IMR-90 (cell line): Measurements from ENCODE around the gene GNG7. TPM values are rescaled to one million over a fixed set of nuclear protein-coding genes. Genes with fewer than 3 reads are reported as not detected.

Experiments used
- ATAC-seq: fragments of 200-7000 bp; cut with Tn5 transposase; 2 replicates; pipeline ENCODE4 v1.9.1; 2020; ENCODE audit warnings: low read depth, mild to moderate bottlenecking, moderate library complexity
- BruUV-seq: library from RNA; stranded (reverse); fragments of 400-500 nt; replicated peaks from 2 replicates; lab custom pipeline; 2021; lab: Mats Ljungman, UMichigan
- CTCF ChIA-PET: fragments of 300-600 bp; formaldehyde crosslinking; extraction: SDS; loops from one replicate; lab custom pipeline; 2021; ENCODE audit warnings: antibody characterized with exemption; lab: Yijun Ruan, JAX
- POLR2A ChIA-PET: fragments of 300-600 bp; sonication (Branson Sonifier 250); formaldehyde crosslinking; loops from one replicate; lab custom pipeline; 2022; ENCODE audit warnings: antibody characterized with exemption; ENCODE audit not compliant: unreplicated experiment; lab: Charles Lee
- DNase-seq: peaks from one replicate; pipeline ENCODE4 v3.0.0; 2013
- H2AFZ ChIP-seq: replicated peaks from 2 replicates; pipeline ENCODE3; 2013; ENCODE audit warnings: low read length, mild to moderate bottlenecking; ENCODE audit not compliant: poor library complexity
- H2AK5ac ChIP-seq: 2 replicates; pipeline ENCODE4 v1.6.1; 2013; ENCODE audit warnings: low read depth, low read length, inconsistent platforms
- H2AK9ac ChIP-seq: replicated peaks from 2 replicates; pipeline ENCODE3; 2013; ENCODE audit warnings: mild to moderate bottlenecking, low read depth, low read length, moderate library complexity; ENCODE audit not compliant: poor library complexity
- H2BK120ac ChIP-seq: 2 replicates; pipeline ENCODE4 v1.6.1; 2013; ENCODE audit warnings: low read depth, low read length, inconsistent platforms
- H2BK15ac ChIP-seq: 3 replicates; pipeline ENCODE4 v1.6.1; 2013; ENCODE audit warnings: low read depth, low read length, inconsistent platforms
- H2BK20ac ChIP-seq: 2 replicates; pipeline ENCODE4 v1.6.1; 2013; ENCODE audit warnings: low read depth, mild to moderate bottlenecking, inconsistent platforms, low read length, moderate library complexity
- H2BK5ac ChIP-seq: 2 replicates; pipeline ENCODE4 v1.6.1; 2013; ENCODE audit warnings: mild to moderate bottlenecking, low read depth, low read length, inconsistent platforms; ENCODE audit not compliant: poor library complexity, severe bottlenecking
- H3K14ac ChIP-seq: replicated peaks from 2 replicates; pipeline ENCODE4 v1.6.1; 2013; ENCODE audit warnings: low read depth, low read length, inconsistent platforms
- H3K18ac ChIP-seq: 2 replicates; pipeline ENCODE4 v1.6.1; 2013; ENCODE audit warnings: low read depth, low read length, control low read depth
- H3K23ac ChIP-seq: 2 replicates; pipeline ENCODE4 v1.6.1; 2013; ENCODE audit warnings: low read depth, low read length, inconsistent platforms
- H3K27ac ChIP-seq: 2 replicates; pipeline ENCODE4 v1.5.1; 2013; ENCODE audit warnings: mild to moderate bottlenecking, control low read depth, low read length; ENCODE audit not compliant: insufficient read depth
- H3K27me3 ChIP-seq: 2 replicates; pipeline ENCODE4 v1.6.1; 2013; ENCODE audit warnings: low read length; ENCODE audit not compliant: control insufficient read depth, insufficient read depth
- H3K36me3 ChIP-seq: 2 replicates; pipeline ENCODE4 v1.6.1; 2013; ENCODE audit warnings: low read length, mixed read lengths; ENCODE audit not compliant: control insufficient read depth, insufficient read depth
- H3K4ac ChIP-seq: 2 replicates; pipeline ENCODE4 v1.6.1; 2013; ENCODE audit warnings: low read depth, low read length, inconsistent platforms
- H3K4me1 ChIP-seq: 2 replicates; pipeline ENCODE4 v1.6.1; 2013; ENCODE audit warnings: low read length, mixed read lengths; ENCODE audit not compliant: control insufficient read depth, insufficient read depth
- H3K4me2 ChIP-seq: 2 replicates; pipeline ENCODE4 v1.6.1; 2013; ENCODE audit warnings: low read depth, mild to moderate bottlenecking, control low read depth, low read length, moderate library complexity
- H3K4me3 ChIP-seq: 2 replicates; pipeline ENCODE4 v1.5.1; 2013; ENCODE audit warnings: low read depth, mild to moderate bottlenecking, control low read depth, low read length, moderate library complexity; ENCODE audit not compliant: insufficient read depth
- H3K56ac ChIP-seq: 2 replicates; pipeline ENCODE4 v1.6.1; 2013; ENCODE audit warnings: low read length, inconsistent platforms; ENCODE audit not compliant: insufficient read depth; ENCODE audit errors: extremely low read depth
- H3K79me1 ChIP-seq, 2 experiments: 2 replicates each; pipeline ENCODE4 v1.6.1; 2013; ENCODE audit warnings: low read length in 2 of 2, inconsistent platforms in 1 of 2, low read depth in 1 of 2
- H3K9ac ChIP-seq: 2 replicates; pipeline ENCODE4 v1.6.1; 2013; ENCODE audit warnings: low read depth, low read length, control low read depth
- H3K9me1 ChIP-seq: 2 replicates; pipeline ENCODE4 v1.6.1; 2013; ENCODE audit warnings: low read length, inconsistent platforms; ENCODE audit not compliant: insufficient read depth
- H3K9me3 ChIP-seq: 2 replicates; pipeline ENCODE4 v1.6.1; 2013; ENCODE audit warnings: low read length; ENCODE audit not compliant: control insufficient read depth, insufficient read depth
- H4K20me1 ChIP-seq: 2 replicates; pipeline ENCODE4 v1.6.1; 2013; ENCODE audit warnings: low read length, inconsistent platforms; ENCODE audit not compliant: insufficient read depth
- H4K5ac ChIP-seq: 2 replicates; pipeline ENCODE4 v1.6.1; 2013; ENCODE audit warnings: mild to moderate bottlenecking, low read depth, low read length, control low read depth
- H4K8ac ChIP-seq, 2 experiments: 2 replicates each; pipeline ENCODE4 v1.6.1; 2013; ENCODE audit warnings: low read depth in 2 of 2, low read length in 2 of 2, control low read depth in 1 of 2, inconsistent platforms in 1 of 2
- H4K91ac ChIP-seq: 2 replicates; pipeline ENCODE4 v1.6.1; 2013; ENCODE audit warnings: low read depth, low read length, inconsistent platforms; ENCODE audit not compliant: insufficient read depth
- BHLHE40 ChIP-seq: fragments of 150-350 bp; IDR thresholded peaks from 2 replicates; pipeline ENCODE4 v1.6.1; 2016; ENCODE audit warnings: mild to moderate bottlenecking, low read depth, low read length
- CEBPB ChIP-seq: IDR thresholded peaks from 2 replicates; pipeline ENCODE4 v1.6.1; 2012; ENCODE audit warnings: low read depth, low read length, improper control_type of control experiment
- CHD1 ChIP-seq: IDR thresholded peaks from 2 replicates; pipeline ENCODE4 v1.6.1; 2012; ENCODE audit warnings: low read depth, low read length, improper control_type of control experiment
- CTCF ChIP-seq: conservative IDR thresholded peaks from 2 replicates; pipeline ENCODE4 v1.5.1; 2012; ENCODE audit warnings: mild to moderate bottlenecking, low read depth, low read length, improper control_type of control experiment
- ELK1 ChIP-seq: fragments of 150-350 bp; IDR thresholded peaks from 2 replicates; pipeline ENCODE4 v1.6.1; 2016; ENCODE audit warnings: low read depth, mild to moderate bottlenecking, low read length, moderate library complexity, borderline replicate concordance
- FOS ChIP-seq: fragments of 150-350 bp; IDR thresholded peaks from 2 replicates; pipeline ENCODE4 v1.6.1; 2016; ENCODE audit warnings: low read depth, low read length
- MAFK ChIP-seq: IDR thresholded peaks from 2 replicates; pipeline ENCODE4 v1.6.1; 2012; ENCODE audit warnings: low read depth, low read length, improper control_type of control experiment
- MAZ ChIP-seq: IDR thresholded peaks from 2 replicates; pipeline ENCODE4 v1.6.1; 2012; ENCODE audit warnings: low read depth, mild to moderate bottlenecking, low read length, improper control_type of control experiment, moderate library complexity, borderline replicate concordance
- MXI1 ChIP-seq: IDR thresholded peaks from 2 replicates; pipeline ENCODE4 v1.6.1; 2012; ENCODE audit warnings: low read depth, mild to moderate bottlenecking, low read length, moderate library complexity, borderline replicate concordance
- NFE2L2 ChIP-seq: fragments of 150-350 bp; IDR thresholded peaks from 2 replicates; pipeline ENCODE4 v1.6.1; 2016; ENCODE audit warnings: low read depth, mild to moderate bottlenecking, low read length
- POLR2A ChIP-seq: IDR thresholded peaks from 2 replicates; pipeline ENCODE4 v1.6.1; 2012; ENCODE audit warnings: mild to moderate bottlenecking, low read depth, low read length
- RAD21 ChIP-seq: IDR thresholded peaks from 2 replicates; pipeline ENCODE4 v1.6.1; 2012; ENCODE audit warnings: low read length, improper control_type of control experiment
- RCOR1 ChIP-seq: IDR thresholded peaks from 2 replicates; pipeline ENCODE4 v1.6.1; 2012; ENCODE audit warnings: mild to moderate bottlenecking, low read length, improper control_type of control experiment; ENCODE audit not compliant: insufficient replicate concordance
- RFX5 ChIP-seq: IDR thresholded peaks from 2 replicates; pipeline ENCODE4 v1.8.0; 2012; ENCODE audit warnings: low read depth, mild to moderate bottlenecking, low read length, moderate library complexity
- SMC3 ChIP-seq: fragments of 150-350 bp; IDR thresholded peaks from 2 replicates; pipeline ENCODE4 v1.6.1; 2016; ENCODE audit warnings: low read depth, mild to moderate bottlenecking, antibody characterized with exemption, low read length, moderate library complexity
- USF2 ChIP-seq: fragments of 150-350 bp; IDR thresholded peaks from 2 replicates; pipeline ENCODE4 v1.6.1; 2017; ENCODE audit warnings: mild to moderate bottlenecking, antibody characterized with exemption, low read length, low read depth
- WGBS, 2 experiments: methylation state at CpG; one replicate each; pipeline versions ENCODE4 v1.1.5 to v1.1.7; 2013; ENCODE audit warnings: missing lambda C conversion rate in 2 of 2; ENCODE audit not compliant: insufficient read length in 1 of 2; ENCODE audit errors: extremely low coverage in 2 of 2; 5-methylcytosine and 5-hydroxymethylcytosine counted together
- dilution Hi-C: fragments of 300-500 bp; cut with HindIII; formaldehyde crosslinking; loops from one replicate; pipeline ENCODE4 v1.14.3; 2018; ENCODE audit warnings: low sequenced_read_pairs; ENCODE audit not compliant: unreplicated experiment
- in situ Hi-C: fragments of 300-500 bp; cut with MboI; formaldehyde crosslinking; loops from 3 replicates; pipeline ENCODE4 v1.14.3; 2019; ENCODE audit warnings: low sequenced_read_pairs, inconsistent platforms, mixed read lengths
- intact Hi-C: fragments of 100-400 bp; cut with micrococcal nuclease; formaldehyde crosslinking; loops from 2 replicates; pipeline ENCODE4 v1.10.0; 2022
- polyA plus RNA-seq, 3 experiments: library from polyadenylated mRNA; depleted of rRNA; stranded (reverse); fragments of >200 nt; gene quantifications; 2 replicates each; pipeline ENCODE4 v1.2.3, GENCODE V29; 2012; ENCODE audit warnings: low replicate concordance in 1 of 3
- total RNA-seq: library from RNA; depleted of rRNA; stranded (reverse); fragments of >200 nt; gene quantifications from 2 replicates; pipeline ENCODE4 v1.2.3, GENCODE V29; 2012

The GNG7 gene
- total and polyA plus RNA-seq, 2 of the 4 experiments (the other 2 are of a cell fraction): under 0.01 to 0.21 TPM

- CTCF ChIA-PET: no interaction called here
- Histone ChIP-seq H2BK20ac (no peak overlapping the region), H3K9ac (no peak overlapping the region), H4K5ac (no peak overlapping the region), H3K14ac (no peak overlapping the region), H3K27ac (no peak overlapping the region), H3K56ac (no peak overlapping the region), H3K4me3 (no peak overlapping the region), H3K4me1 (no peaks in the 10 kb centered on the region), H2AK5ac (no peak overlapping the region), H3K4me2 (no peak overlapping the region), H4K8ac (no peak overlapping the region), H2AFZ (no peak overlapping the region), H2BK120ac (no peak overlapping the region), H3K36me3 (no peaks in the 10 kb centered on the region), H3K18ac (no peak overlapping the region), H4K91ac (no peak overlapping the region), H3K9me1 (no peaks in the 10 kb centered on the region), H3K27me3 (peaks cover 16% of the 10 kb centered on the region), H3K4ac (no peak overlapping the region), H2AK9ac (no peak overlapping the region), H3K23ac (no peak overlapping the region), H3K79me1 (no peaks in the 10 kb centered on the region), H4K20me1 (no peaks in the 10 kb centered on the region), H2BK5ac (no peak overlapping the region), H3K9me3 (no peaks in the 10 kb centered on the region), H2BK15ac (no peak overlapping the region)
- POLR2A ChIA-PET: no interaction called here
- dilution Hi-C loops (no loop called here), intact Hi-C loops (no loop called here), in situ Hi-C loops (loop anchor here (5.0 kb wide), 1 partner anchor 100 kb away; no protein-coding TSS in a partner anchor)
- 40% methylated on average over 7 of the region's 20 CpGs; no CpG with 5 or more reads in 1 of the 2 experiments for WGBS, 2 experiments
- TF ChIP-seq CHD1: no peak
- TF ChIP-seq CTCF: no peak
- TF ChIP-seq FOS: no peak
- no peak for TF ChIP-seq MAZ
- TF ChIP-seq POLR2A: no peak
- TF ChIP-seq MAFK: no peak
- no peak for TF ChIP-seq SMC3
- no peak for TF ChIP-seq ELK1
- TF ChIP-seq NFE2L2: no peak
- TF ChIP-seq USF2: no peak
- TF ChIP-seq RAD21: no peak
- TF ChIP-seq MXI1: no peak
- TF ChIP-seq BHLHE40: no peak
- no peak for TF ChIP-seq CEBPB
- TF ChIP-seq RFX5: no peak
- TF ChIP-seq RCOR1: no peak
- BruUV-seq: no TSS peak
- no peak for ATAC-seq
- no peak for DNase-seq
These were observed 55.5 kb downstream of the GNG7 start for GRCh38 chr19:2646866-2647535.
